ENCODE data around the gene UCK2. TPM values are rescaled to one million over a fixed set of nuclear protein-coding genes. Genes with fewer than 3 reads are reported as not detected.

The UCK2 gene
- total RNA-seq, 4 donors from 2014 or later = 9.0 to 16.3 (median 15.5) TPM

DNA sequence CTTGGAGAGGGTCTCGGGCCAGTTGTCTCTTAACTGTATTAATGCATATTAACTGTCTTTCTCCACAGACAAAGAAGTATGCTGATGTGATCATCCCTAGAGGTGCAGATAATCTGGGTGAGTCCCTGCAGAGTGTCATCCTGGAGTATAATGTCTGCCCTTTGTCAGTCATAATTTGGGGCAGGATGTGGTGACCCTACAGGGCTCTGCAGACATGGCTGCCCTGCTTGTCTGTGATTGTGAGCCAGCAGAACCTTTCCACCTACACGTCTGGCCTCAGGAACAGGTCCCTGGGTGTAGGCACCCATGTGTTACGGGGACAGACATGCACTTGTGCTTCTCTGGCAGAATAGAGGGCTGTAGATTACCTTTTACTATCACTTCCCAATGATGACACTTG, 78.4 kb downstream of the UCK2 start:
- TF ChIP-seq, protein P1, sequence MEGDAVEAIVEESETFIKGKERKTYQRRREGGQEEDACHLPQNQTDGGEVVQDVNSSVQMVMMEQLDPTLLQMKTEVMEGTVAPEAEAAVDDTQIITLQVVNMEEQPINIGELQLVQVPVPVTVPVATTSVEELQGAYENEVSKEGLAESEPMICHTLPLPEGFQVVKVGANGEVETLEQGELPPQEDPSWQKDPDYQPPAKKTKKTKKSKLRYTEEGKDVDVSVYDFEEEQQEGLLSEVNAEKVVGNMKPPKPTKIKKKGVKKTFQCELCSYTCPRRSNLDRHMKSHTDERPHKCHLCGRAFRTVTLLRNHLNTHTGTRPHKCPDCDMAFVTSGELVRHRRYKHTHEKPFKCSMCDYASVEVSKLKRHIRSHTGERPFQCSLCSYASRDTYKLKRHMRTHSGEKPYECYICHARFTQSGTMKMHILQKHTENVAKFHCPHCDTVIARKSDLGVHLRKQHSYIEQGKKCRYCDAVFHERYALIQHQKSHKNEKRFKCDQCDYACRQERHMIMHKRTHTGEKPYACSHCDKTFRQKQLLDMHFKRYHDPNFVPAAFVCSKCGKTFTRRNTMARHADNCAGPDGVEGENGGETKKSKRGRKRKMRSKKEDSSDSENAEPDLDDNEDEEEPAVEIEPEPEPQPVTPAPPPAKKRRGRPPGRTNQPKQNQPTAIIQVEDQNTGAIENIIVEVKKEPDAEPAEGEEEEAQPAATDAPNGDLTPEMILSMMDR (IDR thresholded peaks at IDR 0.05; ENCODE audit: low read depth) = no peak

DNA sequence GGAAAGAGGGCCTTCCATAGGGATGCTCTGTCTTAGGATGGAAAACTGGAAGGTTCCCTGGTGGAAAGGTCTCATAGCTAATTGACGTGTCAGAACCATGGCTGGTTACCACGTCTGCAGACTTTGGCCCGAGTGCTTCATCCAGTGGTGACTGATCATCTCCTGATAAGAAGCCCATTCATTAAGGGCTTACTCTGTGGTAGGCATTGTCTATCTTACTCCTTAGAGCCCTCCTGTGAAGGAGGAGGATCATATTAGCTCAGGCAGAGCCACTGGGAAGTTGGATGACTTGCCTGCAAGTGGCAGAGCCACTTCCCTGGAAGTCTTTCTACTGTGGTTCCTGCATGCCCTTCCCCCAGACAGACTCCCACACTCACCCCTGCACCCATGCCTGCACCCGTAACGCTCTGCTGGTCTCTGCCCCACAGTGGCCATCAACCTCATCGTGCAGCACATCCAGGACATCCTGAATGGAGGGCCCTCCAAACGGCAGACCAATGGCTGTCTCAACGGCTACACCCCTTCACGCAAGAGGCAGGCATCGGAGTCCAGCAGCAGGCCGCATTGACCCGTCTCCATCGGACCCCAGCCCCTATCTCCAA, 79.9 kb downstream of the UCK2 start:
- TF ChIP-seq, protein P1 (IDR thresholded peaks at IDR 0.05; ENCODE audit: low read depth) = no peak

DNA sequence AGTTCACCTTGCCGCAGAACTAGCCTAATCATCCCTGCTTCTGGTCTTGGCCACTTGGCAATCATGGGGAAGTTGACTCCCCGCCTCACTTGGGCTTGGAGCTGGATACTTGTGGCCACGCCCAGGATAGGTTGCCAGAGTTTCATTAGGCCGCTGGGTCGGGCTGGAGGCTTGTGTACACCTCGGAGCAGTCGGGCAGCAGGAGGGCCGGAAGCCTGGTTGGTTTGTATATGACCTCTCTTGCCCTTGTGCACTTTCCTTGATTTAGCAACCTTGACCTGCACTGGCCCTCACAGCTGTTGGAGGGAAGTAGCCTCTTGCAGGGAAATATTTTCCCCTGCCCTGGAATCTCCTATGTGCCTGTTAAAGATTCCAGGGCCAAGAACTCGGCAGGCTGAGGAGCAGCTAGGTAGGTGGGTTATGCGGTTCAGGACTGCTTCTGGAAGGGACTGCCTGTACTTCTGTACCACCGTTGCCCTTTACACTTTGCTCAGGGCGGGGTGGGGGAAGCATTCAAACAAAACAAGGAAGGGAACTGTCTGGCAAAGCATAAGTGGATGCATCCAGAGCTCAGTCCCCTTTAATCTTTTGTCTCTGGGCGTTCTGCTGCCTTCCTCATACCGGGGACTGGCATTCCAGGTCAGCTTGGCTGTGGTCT, 83.5 kb downstream of the UCK2 start:
- TF ChIP-seq, protein P1 (IDR thresholded peaks at IDR 0.05; ENCODE audit: low read depth) = no peak

DNA sequence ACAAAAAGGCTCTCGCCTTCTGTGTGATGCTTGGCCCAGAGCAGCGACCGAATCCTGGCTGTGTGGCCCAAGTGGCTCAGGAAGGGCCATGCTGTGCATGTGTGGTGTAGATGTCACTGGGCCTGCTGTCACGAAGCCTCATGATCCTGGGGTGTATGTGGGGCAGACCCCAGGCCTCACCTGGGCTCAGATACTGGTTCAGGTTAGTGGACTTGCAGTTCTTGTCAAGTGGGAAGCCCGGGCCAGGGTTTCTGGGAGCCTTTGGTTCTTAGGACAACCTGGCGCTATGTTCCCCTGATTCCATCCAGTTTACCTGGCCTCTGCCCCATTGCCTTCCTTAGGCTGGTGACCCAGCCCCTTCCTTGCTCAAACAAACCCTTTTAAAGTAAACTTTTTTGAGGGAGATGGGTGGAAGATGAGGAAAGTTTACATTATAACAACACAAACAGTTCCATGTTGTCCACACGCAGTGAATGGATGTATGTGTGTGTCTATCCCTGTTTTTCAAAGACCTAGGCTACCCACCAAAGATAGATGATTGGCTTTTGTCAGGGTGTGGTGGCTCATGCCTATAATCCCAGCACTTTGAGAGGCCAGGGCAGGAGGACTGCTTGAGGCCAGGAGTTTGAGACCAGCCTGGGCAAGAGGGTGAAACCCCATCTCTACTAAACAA, 84.3 kb downstream of the UCK2 start:
- TF ChIP-seq, protein P1 (IDR thresholded peaks at IDR 0.05; ENCODE audit: low read depth) = no peak

DNA sequence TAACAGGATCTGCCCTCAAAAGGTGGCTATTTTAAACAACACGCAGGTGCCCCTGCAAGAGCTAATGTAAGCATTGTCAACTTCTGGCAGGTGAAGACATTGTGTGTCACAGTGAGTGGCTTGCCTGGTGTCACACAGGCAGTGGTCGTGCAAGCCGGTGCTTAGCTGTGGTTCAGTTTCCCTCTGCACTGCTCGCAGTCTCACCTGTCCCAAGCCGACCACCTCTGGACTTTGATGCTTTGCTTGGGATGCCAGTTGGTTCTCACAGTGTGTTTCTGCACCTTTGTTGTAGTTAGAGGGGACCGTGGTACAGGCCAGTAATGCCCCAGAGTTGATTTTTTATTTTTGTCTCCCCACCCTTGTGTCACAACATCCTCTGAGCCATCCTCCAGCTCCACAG, 85.2 kb downstream of the UCK2 start:
- TF ChIP-seq, protein P1 (IDR thresholded peaks at IDR 0.05; ENCODE audit: low read depth) = no peak

DNA sequence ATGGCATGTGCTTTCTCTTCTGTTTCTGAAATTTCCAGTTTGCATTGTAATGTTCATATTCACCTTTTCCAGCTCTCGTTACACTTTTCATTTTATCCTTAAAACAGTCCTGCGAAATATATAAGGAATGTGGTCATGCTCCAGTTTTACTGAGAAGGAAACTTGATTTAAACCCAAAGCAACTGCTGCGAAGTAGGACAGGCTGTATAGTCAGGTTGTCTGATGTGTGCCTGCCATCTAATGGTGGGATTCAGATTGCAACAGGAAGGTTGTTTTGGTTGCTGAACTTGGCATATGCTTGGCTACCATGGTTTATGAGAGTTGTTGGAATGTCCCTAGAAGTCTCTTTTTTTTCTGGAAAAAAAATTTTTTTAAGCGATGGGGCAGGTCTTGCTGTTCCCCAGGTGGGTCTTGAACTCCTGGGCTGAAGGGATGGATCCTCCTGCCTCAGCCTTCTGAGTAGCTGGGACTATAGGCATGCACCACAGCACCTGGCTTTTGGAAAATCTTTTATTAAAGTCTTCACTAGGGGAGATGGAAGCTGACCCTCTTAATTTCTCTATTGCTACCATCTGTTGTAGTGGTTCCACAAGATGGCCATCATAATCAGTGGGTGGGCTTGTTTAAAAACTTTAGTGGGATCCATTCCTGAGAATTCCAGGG, 86.9 kb downstream of the UCK2 start:
- TF ChIP-seq, protein P1 (IDR thresholded peaks at IDR 0.05; ENCODE audit: low read depth) = no peak

DNA sequence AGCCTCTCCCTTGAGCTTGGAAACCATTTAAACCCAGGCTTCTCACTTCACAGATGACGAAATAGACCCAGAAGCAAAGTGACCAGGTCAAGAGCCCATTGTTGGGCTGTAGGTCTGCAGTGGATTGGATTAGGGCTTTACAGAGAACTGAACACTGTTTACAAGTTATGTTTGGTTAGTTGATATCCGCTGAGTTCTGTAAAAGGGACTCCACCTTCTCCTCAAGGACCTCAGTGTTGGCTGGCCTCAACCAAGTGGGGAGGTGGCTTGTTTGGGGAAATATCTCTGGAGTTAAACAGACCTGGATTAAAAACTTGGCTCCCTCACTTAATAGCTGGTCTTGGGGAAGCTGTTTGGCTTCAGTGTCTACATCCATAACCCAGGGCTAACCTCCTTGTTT, 88.1 kb downstream of the UCK2 start:
- TF ChIP-seq, protein P1 (IDR thresholded peaks at IDR 0.05; ENCODE audit: low read depth) = no peak

Data from subcutaneous adipose tissue (tissue), 4 donors.